ENCODE data around the gene ZDHHC6. TPM values are rescaled to one million over a fixed set of nuclear protein-coding genes. Genes with fewer than 3 reads are reported as not detected.

Gene ZDHHC6
- total RNA-seq (2021; ENCODE audit: unreplicated experiment): 40.3 TPM
- polyA plus RNA-seq (2012; ENCODE audit: insufficient read length): 26.2 TPM
- percentile 77 among the genes with signal in this experiment for Bru-seq, nascent RNA
- percentile 83 among the genes with signal in this experiment for BruChase-seq, experiment 1, labeled RNA remaining after a 2-hour chase
- BruChase-seq, experiment 2, labeled RNA remaining after a 6-hour chase: percentile 87 among the genes with signal in this experiment
- long read RNA-seq, transcript ZDHHC6-202 (11 exons, 2,170 nt): major isoform, 40 of 73 reads
- long read RNA-seq, partial matches to known transcripts: 6 of 73 reads
- long read RNA-seq, other reads (novel, unspliced or antisense): 24 of 73 reads

- Histone ChIP-seq H3K27me3 (ENCODE audit: control insufficient read depth, insufficient read depth, low read length) (no peaks in the 10 kb centered on the region), H3K9me3 (ENCODE audit: control insufficient read depth, insufficient read depth, low read depth, low read length) (no peaks in the 10 kb centered on the region), H3K36me3 (ENCODE audit: control insufficient read depth, insufficient read depth, low read length) (peaks cover 23% of the 10 kb centered on the region), H3K27ac (ENCODE audit: low read length) (peak within 1 kb of the TSS; percentile 99), H3K4me3 (ENCODE audit: low read depth in 2 of 2, low read length in 2 of 2) (peak within 1 kb of the TSS; percentile 99), H3K4me1 (ENCODE audit: control insufficient read depth, insufficient read depth, low read length) (peaks cover 22% of the 10 kb centered on the region)
- in situ Hi-C loops (cut with HindIII; ENCODE audit: low pct_unique_long_range_greater_than_20kb, low sequenced_read_pairs): no loop called here
- peak; percentile 99 for ATAC-seq
- ChIA-PET CTCF (interaction anchor here (1.1 to 1.5 kb wide), 2 partner anchors 25 to 75 kb away, joined by 3 to 11 read pairs; no protein-coding TSS in a partner anchor), POLR2A (no interaction called here)
- BruUV-seq (replicated peaks): no TSS peak
- peak; percentile 84 for TF ChIP-seq POLR2AphosphoS5 (IDR thresholded peaks at IDR 0.05; ENCODE audit: low read depth, low read length)
- TF ChIP-seq REST (IDR thresholded peaks at IDR 0.05; ENCODE audit: insufficient read depth in 1 of 2, low read depth in 2 of 2, low read length in 1 of 2): peak; percentile 43 to 48; a peak in 2 of 4 replicates
- peak; percentile 33 for TF ChIP-seq CTCF (IDR thresholded peaks at IDR 0.05)
- TF ChIP-seq SIN3A (IDR thresholded peaks at IDR 0.05; ENCODE audit: borderline replicate concordance, insufficient read depth, low read depth, low read length): peak; percentile 50; the same call in 1 of the 2 replicates
- peak; percentile 41; the same call in 1 of the 2 replicates for TF ChIP-seq TCF7L2 (IDR thresholded peaks at IDR 0.05; ENCODE audit: low read depth, low read length)
- peak; percentile 58 for DNase-seq (ENCODE audit: low read depth, low spot score)
- intact Hi-C loops (cut with micrococcal nuclease; ENCODE audit: unreplicated experiment): no loop called here
Measured at GRCh38 chr10:112446855-112447619, at the start of gene ZDHHC6, which contains the start of gene VTI1A. ZDHHC6 (minus strand) TSS chr10:112446914; CDS start chr10:112445436, 1,478 bp downstream. VTI1A (plus strand) TSS chr10:112447215; CDS start chr10:112447374, 159 bp downstream.

GRCh38 chr10:112492736-112493135 is 46.0 kb upstream of the ZDHHC6 start:
- ATAC-seq (no peak), DNase-seq (ENCODE audit: low read depth, low spot score) (no peak)
- intact Hi-C loops (cut with micrococcal nuclease; ENCODE audit: unreplicated experiment): no loop called here
- H3K27me3 ChIP-seq (ENCODE audit: control insufficient read depth, insufficient read depth, low read length): no peaks in the 10 kb centered on the region
- no peaks in the 10 kb centered on the region for H3K9me3 ChIP-seq (ENCODE audit: control insufficient read depth, insufficient read depth, low read depth, low read length)
- POLR2A ChIA-PET: no interaction called here
- H3K4me3 ChIP-seq (ENCODE audit: low read depth in 2 of 2, low read length in 2 of 2): no peak overlapping the region
- peaks cover 4% of the 10 kb centered on the region; the same call in 1 of the 2 replicates for H3K4me1 ChIP-seq (ENCODE audit: control insufficient read depth, insufficient read depth, low read length)
- in situ Hi-C loops (cut with HindIII; ENCODE audit: low pct_unique_long_range_greater_than_20kb, low sequenced_read_pairs): no loop called here
- TF ChIP-seq POLR2AphosphoS5 (IDR thresholded peaks at IDR 0.05; ENCODE audit: low read depth, low read length): no peak
- no peak for TF ChIP-seq CTCF (IDR thresholded peaks at IDR 0.05)
- TF ChIP-seq TCF7L2 (IDR thresholded peaks at IDR 0.05; ENCODE audit: low read depth, low read length): no peak
- TF ChIP-seq REST (IDR thresholded peaks at IDR 0.05; ENCODE audit: insufficient read depth in 1 of 2, low read depth in 2 of 2, low read length in 1 of 2): no peak
- no peak for TF ChIP-seq SIN3A (IDR thresholded peaks at IDR 0.05; ENCODE audit: borderline replicate concordance, insufficient read depth, low read depth, low read length)
- H3K36me3 ChIP-seq (ENCODE audit: control insufficient read depth, insufficient read depth, low read length): no peaks in the 10 kb centered on the region
- CTCF ChIA-PET: interaction anchor here (0.6 kb wide), 1 partner anchor 950 kb away, joined by 6 read pairs; no protein-coding TSS in a partner anchor
- H3K27ac ChIP-seq (ENCODE audit: low read length): no peak overlapping the region
- no TSS peak for BruUV-seq (replicated peaks)

Data from Panc1 (cell line).